Measurements from ENCODE around the gene KHK.
A peak's percentile ranks its signal among the peaks of the same experiment; 100 is the strongest.

Gene KHK

DNA sequence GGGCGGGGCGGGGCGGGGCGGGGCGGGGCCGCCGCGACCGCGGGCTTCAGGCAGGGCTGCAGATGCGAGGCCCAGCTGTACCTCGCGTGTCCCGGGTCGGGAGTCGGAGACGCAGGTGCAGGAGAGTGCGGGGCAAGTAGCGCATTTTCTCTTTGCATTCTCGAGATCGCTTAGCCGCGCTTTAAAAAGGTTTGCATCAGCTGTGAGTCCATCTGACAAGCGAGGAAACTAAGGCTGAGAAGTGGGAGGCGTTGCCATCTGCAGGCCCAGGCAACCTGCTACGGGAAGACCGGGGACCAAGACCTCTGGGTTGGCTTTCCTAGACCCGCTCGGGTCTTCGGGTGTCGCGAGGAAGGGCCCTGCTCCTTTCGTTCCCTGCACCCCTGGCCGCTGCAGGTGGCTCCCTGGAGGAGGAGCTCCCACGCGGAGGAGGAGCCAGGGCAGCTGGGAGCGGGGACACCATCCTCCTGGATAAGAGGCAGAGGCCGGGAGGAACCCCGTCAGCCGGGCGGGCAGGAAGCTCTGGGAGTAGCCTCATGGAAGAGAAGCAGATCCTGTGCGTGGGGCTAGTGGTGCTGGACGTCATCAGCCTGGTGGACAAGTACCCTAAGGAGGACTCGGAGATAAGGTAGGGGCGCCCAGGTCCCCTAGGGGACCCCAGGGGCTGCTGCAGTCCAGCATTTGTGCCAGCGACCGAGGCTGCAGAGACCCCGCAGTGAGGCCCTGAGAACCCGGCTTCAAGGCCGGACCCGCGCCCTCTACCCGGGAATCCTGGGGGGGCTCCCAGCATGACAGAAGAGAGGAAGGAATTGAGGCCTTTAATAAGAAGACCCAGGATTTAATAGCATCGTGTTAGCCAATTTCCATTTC, at the start of gene KHK:
Gene KHK (plus strand): TSS at position 49 of the 870 bp plus-strand sequence. CDS start 488 bp downstream, at position 537.
- peaks cover 31 to 38% of the 10 kb centered on the region in 2 experiments for H3K4me1 ChIP-seq (ENCODE audit: control insufficient read depth in 1 of 2, insufficient read depth in 1 of 2, low read depth in 1 of 2, low read length in 1 of 2)
- H3K36me3 ChIP-seq, result no peaks in the 10 kb centered on the region
- no peaks in the 10 kb centered on the region for H3K9me3 ChIP-seq
- peak within 1 kb of the TSS; percentile 82 for H3K27ac ChIP-seq
- TF ChIP-seq, protein P1, sequence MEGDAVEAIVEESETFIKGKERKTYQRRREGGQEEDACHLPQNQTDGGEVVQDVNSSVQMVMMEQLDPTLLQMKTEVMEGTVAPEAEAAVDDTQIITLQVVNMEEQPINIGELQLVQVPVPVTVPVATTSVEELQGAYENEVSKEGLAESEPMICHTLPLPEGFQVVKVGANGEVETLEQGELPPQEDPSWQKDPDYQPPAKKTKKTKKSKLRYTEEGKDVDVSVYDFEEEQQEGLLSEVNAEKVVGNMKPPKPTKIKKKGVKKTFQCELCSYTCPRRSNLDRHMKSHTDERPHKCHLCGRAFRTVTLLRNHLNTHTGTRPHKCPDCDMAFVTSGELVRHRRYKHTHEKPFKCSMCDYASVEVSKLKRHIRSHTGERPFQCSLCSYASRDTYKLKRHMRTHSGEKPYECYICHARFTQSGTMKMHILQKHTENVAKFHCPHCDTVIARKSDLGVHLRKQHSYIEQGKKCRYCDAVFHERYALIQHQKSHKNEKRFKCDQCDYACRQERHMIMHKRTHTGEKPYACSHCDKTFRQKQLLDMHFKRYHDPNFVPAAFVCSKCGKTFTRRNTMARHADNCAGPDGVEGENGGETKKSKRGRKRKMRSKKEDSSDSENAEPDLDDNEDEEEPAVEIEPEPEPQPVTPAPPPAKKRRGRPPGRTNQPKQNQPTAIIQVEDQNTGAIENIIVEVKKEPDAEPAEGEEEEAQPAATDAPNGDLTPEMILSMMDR (IDR thresholded peaks at IDR 0.05), result no peak
- H3K4me3 ChIP-seq (ENCODE audit: low read depth in 1 of 2, low read length in 1 of 2), result peak within 1 kb of the TSS; percentile 77 to 87
- no peaks in the 10 kb centered on the region for H3K27me3 ChIP-seq

GRCh38 chr2:27038012-27038411, 48.6 kb upstream of the KHK start:
- H3K36me3 ChIP-seq, result peaks cover 82% of the 10 kb centered on the region
- no peaks in the 10 kb centered on the region for H3K27me3 ChIP-seq
- H3K4me3 ChIP-seq (ENCODE audit: low read depth in 1 of 2, low read length in 1 of 2), result no peak overlapping the region
- peaks cover 12 to 14% of the 10 kb centered on the region in 2 experiments for H3K4me1 ChIP-seq (ENCODE audit: control insufficient read depth in 1 of 2, insufficient read depth in 1 of 2, low read depth in 1 of 2, low read length in 1 of 2)
- TF ChIP-seq, protein P1 (IDR thresholded peaks at IDR 0.05), result no peak
- H3K27ac ChIP-seq, result no peak overlapping the region
- H3K9me3 ChIP-seq, result no peaks in the 10 kb centered on the region

GRCh38 chr2:27038631-27039339, 47.8 kb upstream of the KHK start:
- Histone ChIP-seq H3K4me3 (ENCODE audit: low read depth in 1 of 2, low read length in 1 of 2) (no peak overlapping the region), H3K36me3 (peaks cover 86% of the 10 kb centered on the region), H3K27me3 (no peaks in the 10 kb centered on the region), H3K27ac (no peak overlapping the region), H3K9me3 (no peaks in the 10 kb centered on the region), H3K4me1 (ENCODE audit: control insufficient read depth in 1 of 2, insufficient read depth in 1 of 2, low read depth in 1 of 2, low read length in 1 of 2) (peaks cover 4 to 6% of the 10 kb centered on the region in 2 experiments)
- TF ChIP-seq, protein P1 (IDR thresholded peaks at IDR 0.05), result no peak

GRCh38 chr2:27039426-27039825, 47.1 kb upstream of the KHK start:
- Histone ChIP-seq H3K27ac (no peak overlapping the region), H3K36me3 (peaks cover 86% of the 10 kb centered on the region), H3K9me3 (no peaks in the 10 kb centered on the region), H3K4me1 (ENCODE audit: control insufficient read depth in 1 of 2, insufficient read depth in 1 of 2, low read depth in 1 of 2, low read length in 1 of 2) (no peaks in the 10 kb centered on the region), H3K27me3 (no peaks in the 10 kb centered on the region), H3K4me3 (ENCODE audit: low read depth in 1 of 2, low read length in 1 of 2) (no peak overlapping the region)
- TF ChIP-seq, protein P1 (IDR thresholded peaks at IDR 0.05), result no peak

GRCh38 chr2:27039871-27040270, 46.7 kb upstream of the KHK start:
- no peak overlapping the region for H3K4me3 ChIP-seq (ENCODE audit: low read depth in 1 of 2, low read length in 1 of 2)
- H3K4me1 ChIP-seq (ENCODE audit: control insufficient read depth in 1 of 2, insufficient read depth in 1 of 2, low read depth in 1 of 2, low read length in 1 of 2), result no peaks in the 10 kb centered on the region
- no peaks in the 10 kb centered on the region for H3K27me3 ChIP-seq
- H3K36me3 ChIP-seq, result peaks cover 85% of the 10 kb centered on the region
- H3K9me3 ChIP-seq, result no peaks in the 10 kb centered on the region
- TF ChIP-seq, protein P1 (IDR thresholded peaks at IDR 0.05), result no peak
- H3K27ac ChIP-seq, result no peak overlapping the region
